Measurements from ENCODE around the gene CCDC181.

Gene CCDC181

DNA sequence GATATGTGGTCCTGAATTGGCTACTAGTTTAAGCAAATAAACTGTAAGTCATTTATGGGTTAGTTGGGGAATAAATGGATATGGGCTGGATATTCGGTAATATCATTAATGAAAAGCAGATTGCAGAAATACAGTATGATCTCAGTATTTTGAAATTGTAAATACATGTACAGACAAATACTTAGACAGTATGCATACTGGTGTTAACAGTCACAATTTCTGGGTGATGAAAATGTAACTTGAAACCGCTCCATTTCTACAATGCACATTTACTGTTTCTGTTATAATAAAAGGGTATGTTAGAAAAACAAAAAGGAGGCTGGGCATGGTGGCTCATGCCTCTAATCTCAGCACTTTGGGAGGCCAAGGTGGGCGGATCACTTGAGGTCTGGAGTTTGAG is 31.3 kb downstream of the CCDC181 start:
- no peak for DNase-seq (ENCODE audit: low read depth)

GRCh38 chr1:169392406-169392805 is 34.9 kb downstream of the CCDC181 start:
- DNase-seq (ENCODE audit: low read depth), result no peak

GRCh38 chr1:169390303-169390702 is 37.0 kb downstream of the CCDC181 start:
- DNase-seq (ENCODE audit: low read depth), result no peak

- DNase-seq (ENCODE audit: low read depth), result no peak
Measured at GRCh38 chr1:169387399-169387798, 39.9 kb downstream of the CCDC181 start.

DNA sequence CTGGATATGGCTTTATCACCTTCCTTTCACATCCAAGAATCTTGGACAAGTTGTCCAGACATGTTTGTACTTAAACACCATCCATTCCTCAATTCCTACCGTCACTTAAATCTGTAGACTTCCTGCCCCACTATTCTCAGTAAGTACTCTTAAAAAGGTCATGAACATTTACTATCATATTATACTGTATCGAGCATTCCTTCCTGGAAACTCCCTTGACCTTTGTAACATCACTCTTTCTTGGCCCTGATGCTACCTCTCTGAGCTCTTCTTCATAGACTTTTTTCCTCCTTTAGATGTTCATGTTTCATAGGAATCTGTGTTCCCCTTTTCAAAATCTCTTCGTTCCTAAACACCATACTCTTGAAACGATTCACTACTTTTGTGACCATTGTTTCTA is 43.8 kb downstream of the CCDC181 start:
- DNase-seq (ENCODE audit: low read depth), result no peak

DNA sequence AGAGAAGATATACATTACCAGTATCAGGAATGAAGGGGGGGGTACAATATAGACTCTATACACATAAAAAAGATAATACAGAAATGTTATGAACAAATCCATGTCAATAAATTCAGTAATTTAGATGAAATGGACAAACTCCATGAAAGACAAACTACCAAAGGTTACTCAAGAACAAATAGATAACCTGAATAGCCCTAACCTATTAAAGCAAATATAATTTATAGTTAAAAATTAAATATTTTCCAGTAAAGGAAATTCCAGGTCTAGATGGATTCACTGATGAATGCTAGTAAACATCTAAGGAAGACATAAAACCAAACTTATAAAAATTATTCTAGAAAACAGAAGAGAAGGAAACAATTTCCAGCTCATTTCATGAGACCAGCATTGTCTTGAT is 46.1 kb downstream of the CCDC181 start:
- no peak for DNase-seq (ENCODE audit: low read depth)

GRCh38 chr1:169371404-169371803 is 55.9 kb downstream of the CCDC181 start:
- DNase-seq (ENCODE audit: low read depth), result no peak

DNA sequence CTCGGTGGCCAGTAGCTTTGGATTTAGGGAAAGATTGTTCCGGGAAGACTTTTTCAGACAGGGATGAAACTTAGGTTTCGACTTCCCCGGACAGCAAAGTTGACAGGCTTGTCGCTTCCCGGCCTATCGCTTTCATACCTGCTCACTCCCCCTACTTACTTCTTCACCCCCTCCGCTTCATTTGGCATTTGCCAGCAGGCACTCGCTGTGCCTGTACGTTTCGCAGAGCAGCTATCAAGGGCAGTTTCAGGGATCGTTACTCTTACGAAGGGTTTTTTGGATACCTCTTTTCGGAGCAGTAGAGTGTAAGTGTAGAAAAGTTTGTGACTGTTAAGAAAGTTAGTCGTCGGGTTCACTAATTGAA is 58.9 kb downstream of the CCDC181 start:
- peak; percentile 2 for DNase-seq (ENCODE audit: low read depth)

GRCh38 chr1:169367686-169368405 is 59.4 kb downstream of the CCDC181 start, which contains the start of the genes BLZF1 and NME7:
Gene BLZF1 (plus strand): TSS chr1:169368195. CDS start chr1:169369523, 1,328 bp downstream.
Gene NME7 (minus strand): TSS chr1:169367797. CDS start chr1:169367710, 87 bp downstream.
- DNase-seq (ENCODE audit: low read depth), result peak; percentile 97

DNA sequence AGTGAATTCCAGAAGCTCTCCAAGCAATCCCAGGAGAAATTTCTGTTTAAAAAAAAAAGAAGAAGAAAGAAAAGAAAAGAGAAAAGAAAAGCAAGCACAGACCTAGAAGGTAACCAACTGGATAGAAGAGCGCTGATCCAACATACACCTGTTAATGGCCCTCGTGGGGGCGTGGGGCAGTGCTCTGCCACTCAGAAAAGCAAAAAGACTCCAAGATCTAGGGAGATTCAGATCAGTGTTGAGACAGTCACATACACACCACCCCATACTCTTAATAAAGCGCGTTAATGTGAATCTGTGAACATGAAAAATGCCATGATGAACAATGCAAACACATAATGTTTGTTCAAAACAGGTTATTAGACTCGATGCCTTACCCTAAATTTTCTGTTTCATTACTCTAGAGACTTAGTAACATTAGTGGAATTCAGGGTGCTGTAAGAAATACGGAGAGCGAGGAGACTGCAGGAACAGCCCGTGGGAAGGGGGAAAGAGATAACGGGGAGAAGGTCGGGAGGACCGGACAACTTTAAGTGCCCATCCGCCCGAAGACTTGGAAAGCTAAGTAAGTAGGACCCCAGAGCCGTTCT is 60.1 kb downstream of the CCDC181 start:
- DNase-seq (ENCODE audit: low read depth), result no peak

DNA sequence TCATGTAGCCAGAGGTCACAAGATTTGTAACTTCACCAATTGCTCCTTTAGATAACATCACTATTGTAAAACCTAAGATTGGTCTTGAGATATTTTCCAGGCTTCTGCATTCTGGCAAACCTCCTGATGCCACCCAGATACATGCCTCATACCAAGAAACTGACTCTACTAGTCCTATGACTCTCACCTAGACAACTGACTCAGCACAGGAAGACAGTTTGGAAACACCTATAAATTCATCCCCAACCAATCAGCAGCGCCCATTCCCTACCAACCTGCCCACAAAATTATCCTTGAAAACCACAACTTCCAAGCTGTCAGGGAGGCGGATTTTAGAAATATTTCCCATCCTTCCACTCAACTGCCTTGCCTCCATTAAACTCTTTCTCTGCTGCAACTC is 62.3 kb downstream of the CCDC181 start:
- no peak for DNase-seq (ENCODE audit: low read depth)

DNA sequence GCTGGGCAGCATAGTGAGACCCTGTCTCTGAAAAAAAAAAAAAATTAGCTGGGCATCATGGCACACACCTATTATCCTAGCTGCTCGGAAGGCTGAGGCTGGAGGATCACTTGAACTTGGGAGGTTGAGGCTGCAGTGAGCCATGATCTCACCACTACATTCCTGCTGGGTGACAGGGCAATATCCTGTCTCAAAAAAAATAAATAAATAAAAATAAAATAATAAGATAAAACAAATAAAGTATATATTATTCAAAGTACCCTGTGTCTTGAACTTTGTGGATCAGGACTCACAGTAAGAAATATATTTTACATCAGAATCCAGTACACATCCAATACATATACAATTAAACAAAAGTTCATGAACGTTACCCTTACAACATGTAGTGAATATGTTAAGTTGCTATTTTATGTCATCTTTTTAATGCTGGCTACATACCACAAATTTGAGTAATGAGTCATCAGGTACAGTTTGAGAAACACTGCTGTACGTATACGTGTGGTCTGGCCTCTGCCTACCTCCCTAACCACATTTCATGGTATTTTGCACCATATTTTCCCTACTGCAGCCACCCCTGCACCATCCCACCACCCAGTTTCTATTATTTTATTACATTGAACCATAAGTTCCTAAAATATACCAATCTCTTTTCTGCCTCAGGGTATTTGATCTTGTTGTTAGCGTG is 64.1 kb downstream of the CCDC181 start:
- DNase-seq (ENCODE audit: low read depth), result no peak

DNA sequence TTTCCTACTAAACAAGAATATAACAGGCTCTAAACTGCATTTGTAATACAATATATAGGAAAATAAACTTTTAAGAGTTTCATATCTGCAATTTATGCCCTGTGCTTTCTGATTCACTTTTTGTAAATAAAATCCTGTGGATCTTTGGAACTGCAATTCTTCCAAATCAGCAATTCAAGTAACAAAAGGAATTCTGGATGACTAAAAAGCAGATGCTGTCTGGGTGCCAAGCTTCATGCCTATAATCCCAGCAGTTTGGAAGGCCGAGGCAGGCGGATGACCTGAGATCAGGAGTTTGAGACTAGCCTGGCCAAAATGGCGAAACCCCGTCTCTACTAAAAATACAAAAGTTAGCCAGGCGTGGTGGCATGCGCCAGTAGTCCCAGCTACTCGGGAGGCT is 66.0 kb downstream of the CCDC181 start:
- no peak for DNase-seq (ENCODE audit: low read depth)

DNA sequence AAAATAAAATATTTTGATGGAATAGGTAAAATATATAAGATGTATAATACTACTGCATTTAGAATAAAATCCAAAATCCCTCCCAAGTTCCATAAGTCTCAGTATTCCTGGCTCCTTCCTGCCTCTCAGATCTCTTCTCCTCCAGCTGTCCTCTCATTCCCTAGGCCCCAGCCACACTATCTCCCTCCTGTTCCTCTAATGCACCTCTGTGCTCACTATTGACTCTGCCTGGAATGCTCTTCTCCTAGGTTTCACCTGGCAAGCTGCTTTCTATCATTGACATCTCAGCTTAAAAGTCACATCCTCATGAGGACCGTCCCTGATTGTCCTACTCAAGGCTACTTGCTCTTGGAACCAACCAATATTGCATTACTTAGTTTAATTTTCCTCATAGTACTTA is 66.9 kb downstream of the CCDC181 start:
- no peak for DNase-seq (ENCODE audit: low read depth)

- DNase-seq (ENCODE audit: low read depth), result no peak
Measured at GRCh38 chr1:169348383-169349036, 78.8 kb downstream of the CCDC181 start.

- DNase-seq (ENCODE audit: low read depth), result no peak
Measured at GRCh38 chr1:169347688-169348382, 79.4 kb downstream of the CCDC181 start.

GRCh38 chr1:169346036-169346589 is 81.2 kb downstream of the CCDC181 start:
- DNase-seq (ENCODE audit: low read depth), result no peak

DNA sequence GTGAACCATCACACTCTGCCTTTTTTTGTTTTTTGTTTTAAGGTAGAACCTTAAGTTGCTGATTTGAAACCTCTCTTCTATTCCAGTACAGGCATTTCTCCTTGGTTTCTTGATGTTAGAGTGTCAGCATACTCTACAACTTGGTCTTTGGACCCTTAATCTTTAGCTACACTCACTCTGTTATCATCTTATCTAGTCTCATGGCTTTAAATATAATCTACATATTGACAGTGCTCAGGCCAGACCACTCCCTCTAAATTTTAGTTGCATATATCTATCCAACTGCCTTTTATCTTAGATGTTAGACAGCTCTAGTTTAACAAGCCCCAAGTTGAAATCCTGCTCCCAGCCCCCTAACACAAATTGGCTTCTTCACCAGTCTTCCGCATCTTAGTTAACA is 81.8 kb downstream of the CCDC181 start:
- DNase-seq (ENCODE audit: low read depth), result no peak

Measured in stimulated activated CD8-positive, alpha-beta memory T cell treated with anti-CD3 and anti-CD28 coated beads, Interleukin-15, amount 100 ng/mL, for 1 hour (primary cell).